SU-DHL-6 (cell line): ENCODE results near the gene SLC4A1.

Source experiments
- H2AFZ ChIP-seq: fragments of 200-600 bp; sonication (generic); 2 replicates; pipeline ENCODE4 v1.6.1; 2014; ENCODE audit warnings: low read depth, mild to moderate bottlenecking, moderate library complexity, mixed read lengths, antibody characterized with exemption, low read length; ENCODE audit not compliant: severe bottlenecking
- H3F3A ChIP-seq: fragments of 200-600 bp; shearing (Covaris generic); 2 replicates; pipeline ENCODE4 v1.6.0; 2016; ENCODE audit warnings: antibody characterized with exemption, mild to moderate bottlenecking; ENCODE audit not compliant: insufficient read depth
- H3K27ac ChIP-seq: fragments of 200-600 bp; sonication (generic); 2 replicates; pipeline ENCODE4 v1.5.1; 2016; ENCODE audit warnings: low read depth, mild to moderate bottlenecking, low read length, moderate library complexity, mixed read lengths
- H3K27me3 ChIP-seq: fragments of 200-600 bp; sonication (generic), shearing (Covaris generic); 2 replicates; pipeline ENCODE4 v1.6.0; 2014; ENCODE audit warnings: mild to moderate bottlenecking, low read length
- H3K36me3 ChIP-seq: fragments of 200-600 bp; sonication (generic); 2 replicates; pipeline ENCODE4 v1.6.1; 2014; ENCODE audit warnings: mild to moderate bottlenecking, low read length, mixed read lengths
- H3K4me2 ChIP-seq: fragments of 300-600, 200-600 bp; shearing (Covaris generic), sonication (generic); 2 replicates; pipeline ENCODE4 v1.6.0; 2014; ENCODE audit warnings: low read length, low read depth, mild to moderate bottlenecking; ENCODE audit not compliant: poor library complexity, severe bottlenecking
- H3K4me3 ChIP-seq: fragments of 200-600 bp; sonication (generic); 2 replicates; pipeline ENCODE4 v1.5.1; 2014; ENCODE audit warnings: antibody characterized with exemption, low read length, mild to moderate bottlenecking, mixed read lengths; ENCODE audit not compliant: insufficient read depth, poor library complexity, severe bottlenecking
- H3K79me2 ChIP-seq: fragments of 200-600 bp; sonication (generic); 2 replicates; pipeline ENCODE4 v1.6.1; 2014; ENCODE audit warnings: mild to moderate bottlenecking, low read length, moderate library complexity; ENCODE audit not compliant: insufficient read depth
- H3K9ac ChIP-seq: fragments of 200-600 bp; sonication (generic); 2 replicates; pipeline ENCODE4 v1.7.0; 2014; ENCODE audit warnings: mild to moderate bottlenecking, low read length
- H3K9me2 ChIP-seq: fragments of 200-600 bp; sonication (generic); replicated peaks from 2 replicates; pipeline ENCODE4 v1.6.1; 2014; ENCODE audit warnings: low read length; ENCODE audit not compliant: insufficient read depth
- H3K9me3 ChIP-seq: fragments of 200-600 bp; sonication (generic); 2 replicates; pipeline ENCODE4 v1.6.1; 2014; ENCODE audit warnings: low read length, mixed read lengths; ENCODE audit not compliant: insufficient read depth
- H4K20me1 ChIP-seq: fragments of 200-600 bp; sonication (generic); 2 replicates; pipeline ENCODE4 v1.6.1; 2014; ENCODE audit warnings: low read depth, mild to moderate bottlenecking, antibody characterized with exemption, low read length, moderate library complexity, mixed read lengths
- CTCF ChIP-seq: fragments of 200-600 bp; sonication (generic); IDR thresholded peaks from one replicate; pipeline ENCODE4 v1.5.1; 2017; ENCODE audit warnings: antibody characterized with exemption, mild to moderate bottlenecking, low read length, moderate library complexity; ENCODE audit not compliant: insufficient read depth, poor library complexity, severe bottlenecking
- EZH2phosphoT487 ChIP-seq: fragments of 200-600 bp; sonication (generic), shearing (Covaris generic); conservative IDR thresholded peaks from 2 replicates; pipeline ENCODE4 v1.6.1; 2018; ENCODE audit warnings: mild to moderate bottlenecking, antibody characterized with exemption, low read length, moderate library complexity, mixed read lengths

The SLC4A1 gene

GRCh38 chr17:44221084-44221861 lies 46.7 kb downstream of the SLC4A1 start:
- peak overlapping the region; percentile 83 for H3K4me2 ChIP-seq
- peak overlapping the region; percentile 23 for H2AFZ ChIP-seq
- peak overlapping the region; percentile 66 for H3K4me3 ChIP-seq
- peaks cover 19% of the 10 kb centered on the region for H3F3A ChIP-seq
- H3K9me3 ChIP-seq = no peaks in the 10 kb centered on the region
- H4K20me1 ChIP-seq = no peaks in the 10 kb centered on the region
- TF ChIP-seq EZH2phosphoT487 = no peak
- TF ChIP-seq CTCF = no peak
- H3K9me2 ChIP-seq = no peaks in the 10 kb centered on the region
- H3K27me3 ChIP-seq = no peaks in the 10 kb centered on the region
- H3K27ac ChIP-seq = peak overlapping the region; percentile 95
- H3K9ac ChIP-seq = peak overlapping the region; percentile 93
- peaks cover 25% of the 10 kb centered on the region for H3K79me2 ChIP-seq
- H3K36me3 ChIP-seq = no peaks in the 10 kb centered on the region

- H2AFZ ChIP-seq = no peak overlapping the region
- no peak for TF ChIP-seq EZH2phosphoT487
- no peak for TF ChIP-seq CTCF
- peak overlapping the region; percentile 95 for H3K27ac ChIP-seq
- peak overlapping the region; percentile 93 for H3K9ac ChIP-seq
- peaks cover 19% of the 10 kb centered on the region for H3F3A ChIP-seq
- H3K4me2 ChIP-seq = peak overlapping the region; percentile 83
- H3K36me3 ChIP-seq = peaks cover 7% of the 10 kb centered on the region
- no peaks in the 10 kb centered on the region for H4K20me1 ChIP-seq
- no peaks in the 10 kb centered on the region for H3K27me3 ChIP-seq
- peak overlapping the region; percentile 66 for H3K4me3 ChIP-seq
- H3K79me2 ChIP-seq = peaks cover 30% of the 10 kb centered on the region
- H3K9me2 ChIP-seq = no peaks in the 10 kb centered on the region
- H3K9me3 ChIP-seq = no peaks in the 10 kb centered on the region
Observed at GRCh38 chr17:44220213-44221083, 47.5 kb downstream of the SLC4A1 start.

GRCh38 chr17:44219616-44220212 lies 48.2 kb downstream of the SLC4A1 start, which contains the start of gene UBTF:
Gene UBTF, minus strand, starts transcription at chr17:44219675. Its CDS starts 1,446 bp downstream, at chr17:44218229.
- Histone ChIP-seq H3K4me2 (peak within 1 kb of the TSS; percentile 49), H3K9me2 (no peaks in the 10 kb centered on the region), H3K36me3 (peaks cover 11% of the 10 kb centered on the region), H3F3A (peaks cover 19% of the 10 kb centered on the region), H2AFZ (no peak within 1 kb of the TSS), H3K9me3 (no peaks in the 10 kb centered on the region), H4K20me1 (no peaks in the 10 kb centered on the region), H3K27me3 (no peaks in the 10 kb centered on the region), H3K79me2 (peaks cover 31% of the 10 kb centered on the region), H3K4me3 (peak within 1 kb of the TSS; percentile 59), H3K9ac (peak within 1 kb of the TSS; percentile 93), H3K27ac (peak within 1 kb of the TSS; percentile 95)
- TF ChIP-seq EZH2phosphoT487 = no peak
- TF ChIP-seq CTCF = no peak
